ENCODE measurements around the gene SEPTIN5.

SEPTIN5 gene

GRCh38 chr22:19761725-19762567 is 47.6 kb downstream of the SEPTIN5 start:
- DNase-seq (ENCODE audit: low read depth) = no peak

- no peak for DNase-seq (ENCODE audit: low read depth)
These were observed 48.5 kb downstream of the SEPTIN5 start for GRCh38 chr22:19762568-19763457.

GRCh38 chr22:19763458-19764298 is 49.4 kb downstream of the SEPTIN5 start:
- no peak for DNase-seq (ENCODE audit: low read depth)

- no peak for DNase-seq (ENCODE audit: low read depth)
These were observed 49.9 kb downstream of the SEPTIN5 start for GRCh38 chr22:19764299-19764593.

GRCh38 chr22:19764636-19765476 is 50.6 kb downstream of the SEPTIN5 start:
- no peak for DNase-seq (ENCODE audit: low read depth)

GRCh38 chr22:19765477-19766239 is 51.4 kb downstream of the SEPTIN5 start:
- DNase-seq (ENCODE audit: low read depth) = no peak

- DNase-seq (ENCODE audit: low read depth) = no peak
These were observed 51.9 kb downstream of the SEPTIN5 start for GRCh38 chr22:19766240-19766510.

- no peak for DNase-seq (ENCODE audit: low read depth)
These were observed 52.5 kb downstream of the SEPTIN5 start for GRCh38 chr22:19766511-19767426.

- DNase-seq (ENCODE audit: low read depth) = no peak
These were observed 53.4 kb downstream of the SEPTIN5 start for GRCh38 chr22:19767427-19768341.

- no peak for DNase-seq (ENCODE audit: low read depth)
These were observed 55.1 kb downstream of the SEPTIN5 start for GRCh38 chr22:19769393-19769715.

- no peak for DNase-seq (ENCODE audit: low read depth)
These were observed 56.3 kb downstream of the SEPTIN5 start for GRCh38 chr22:19770349-19771220.

- DNase-seq (ENCODE audit: low read depth) = no peak
These were observed 58.0 kb downstream of the SEPTIN5 start for GRCh38 chr22:19772422-19772672.

Data from ELR (cell line).